H1 (cell line): ENCODE measurements around the gene SLC25A53. TPM values are rescaled to one million over a fixed set of nuclear protein-coding genes. Genes with fewer than 3 reads are reported as not detected.

Experiments used
- ASH2L ChIP-seq: fragments of 200-600, 300-600 bp; sonication (generic); IDR thresholded peaks from one replicate; pipeline ENCODE4 v1.7.1; 2017; ENCODE audit warnings: low read length
- CEBPB ChIP-seq: IDR thresholded peaks from 2 replicates; pipeline ENCODE4 v1.6.1; 2012; ENCODE audit warnings: low read depth, low read length
- CHD7 ChIP-seq: fragments of 300-600 bp; sonication (generic); IDR thresholded peaks from 2 replicates; pipeline ENCODE4 v1.7.1; 2012; ENCODE audit warnings: low read length, moderate library complexity, mild to moderate bottlenecking, inconsistent platforms; ENCODE audit not compliant: insufficient replicate concordance
- GTF2F1 ChIP-seq: IDR thresholded peaks from 2 replicates; pipeline ENCODE4 v1.6.1; 2012; ENCODE audit warnings: low read depth, low read length, improper control_type of control experiment, borderline replicate concordance
- KDM1A ChIP-seq: fragments of 200-600, 300-600 bp; sonication (generic); IDR thresholded peaks from 2 replicates; pipeline ENCODE4 v1.7.1; 2016; ENCODE audit warnings: mild to moderate bottlenecking, low read length, borderline replicate concordance
- MAFK ChIP-seq: IDR thresholded peaks from 2 replicates; pipeline ENCODE4 v1.6.1; 2012; ENCODE audit warnings: low read depth, mild to moderate bottlenecking, improper control_type of control experiment, low read length
- RFX5 ChIP-seq: IDR thresholded peaks from 2 replicates; pipeline ENCODE4 v1.6.1; 2011; ENCODE audit warnings: low read depth, low read length, improper control_type of control experiment, borderline replicate concordance
- SP2 ChIP-seq: IDR thresholded peaks from 2 replicates; pipeline ENCODE4 v1.6.1; 2012; ENCODE audit warnings: mild to moderate bottlenecking, low read length, inconsistent platforms
- TBP ChIP-seq: IDR thresholded peaks from 2 replicates; pipeline ENCODE4 v1.6.1; 2011; ENCODE audit warnings: low read depth, low read length, improper control_type of control experiment
- polyA plus RNA-seq, 7 experiments: library from polyadenylated mRNA; depleted of rRNA in 3 of 7; stranded (reverse) in 5 of 7; unstranded in 2 of 7; fragments of >200 nt in 5 of 7; fragments of 200-250 nt in 2 of 7; gene quantifications; 1 replicate in 5 of 7; 2 replicates in 1 of 7; 4 replicates in 1 of 7; pipeline versions ENCODE4 v1.2.1 to v1.2.3, GENCODE V29; 2011 to 2013; ENCODE audit warnings: missing spikeins in 2 of 7, mixed read lengths in 2 of 7
- total RNA-seq: library from RNA; stranded (reverse); fragmentation: NEBNext Ultra II Directional; extraction: Animal tissue kit (Norgen Biotek cat#: 25700); gene quantifications from 2 replicates; pipeline ENCODE4 v1.2.1, GENCODE V29; 2021

SLC25A53 gene
- total and polyA plus RNA-seq, 2 of the 8 experiments (the other 6 are each of a cell fraction or from before 2014, with no cell fraction given): 2.4 to 4.2 TPM

- no peak for TF ChIP-seq CHD7
- TF ChIP-seq TBP: no peak
- no peak for TF ChIP-seq SP2
- no peak for TF ChIP-seq ASH2L
- TF ChIP-seq RFX5: no peak
- TF ChIP-seq KDM1A: no peak
- no peak for TF ChIP-seq GTF2F1
- no peak for TF ChIP-seq MAFK
- TF ChIP-seq CEBPB: no peak
- TF ChIP-seq, all 59 proteins: peak for 0
These were observed 48.7 kb upstream of the SLC25A53 start (continued) for GRCh38 chrX:104205548-104205947.
